Measurements from ENCODE around the gene RFNG.

The RFNG gene

DNA sequence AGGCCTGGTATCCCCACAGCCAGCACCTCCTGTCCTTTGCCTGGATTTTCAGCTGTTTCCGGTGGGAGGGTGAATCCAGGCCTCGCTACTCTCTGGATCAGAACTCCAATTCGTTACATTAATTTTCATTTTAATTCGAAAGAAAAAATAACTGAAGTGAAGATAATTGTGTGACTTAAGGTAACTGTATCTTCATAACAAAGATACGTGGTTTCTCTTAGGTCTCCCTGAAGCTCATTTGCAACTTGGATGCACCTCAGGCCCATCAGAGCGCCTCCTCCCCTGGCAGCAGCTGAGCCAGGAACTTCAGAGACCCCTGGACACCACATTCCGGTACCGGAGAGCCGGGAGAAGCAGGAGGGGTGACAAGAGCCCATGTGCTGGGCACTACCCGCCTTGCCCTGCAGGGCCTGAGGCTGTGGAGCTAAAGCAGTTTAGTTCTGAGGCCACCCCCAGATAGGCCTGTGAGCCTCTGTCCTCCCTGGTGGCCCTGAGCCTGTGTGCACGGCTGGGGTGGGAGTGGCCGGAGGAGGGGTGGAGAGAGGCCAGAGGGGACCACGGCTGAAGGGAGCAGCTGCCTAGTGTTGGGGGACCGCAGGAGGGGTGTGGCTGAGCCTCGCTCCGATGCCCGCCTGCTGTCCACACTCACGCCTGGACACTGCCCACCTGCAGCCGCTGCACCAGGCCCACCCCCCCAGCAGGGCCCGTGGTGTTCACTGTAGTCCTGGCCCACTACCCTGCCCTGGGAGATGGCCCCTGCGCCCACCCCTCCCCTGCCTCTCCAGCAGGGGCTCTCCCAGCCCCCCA lies 25.4 kb upstream of the RFNG start:
- DNase-seq, result peak; percentile 1

DNA sequence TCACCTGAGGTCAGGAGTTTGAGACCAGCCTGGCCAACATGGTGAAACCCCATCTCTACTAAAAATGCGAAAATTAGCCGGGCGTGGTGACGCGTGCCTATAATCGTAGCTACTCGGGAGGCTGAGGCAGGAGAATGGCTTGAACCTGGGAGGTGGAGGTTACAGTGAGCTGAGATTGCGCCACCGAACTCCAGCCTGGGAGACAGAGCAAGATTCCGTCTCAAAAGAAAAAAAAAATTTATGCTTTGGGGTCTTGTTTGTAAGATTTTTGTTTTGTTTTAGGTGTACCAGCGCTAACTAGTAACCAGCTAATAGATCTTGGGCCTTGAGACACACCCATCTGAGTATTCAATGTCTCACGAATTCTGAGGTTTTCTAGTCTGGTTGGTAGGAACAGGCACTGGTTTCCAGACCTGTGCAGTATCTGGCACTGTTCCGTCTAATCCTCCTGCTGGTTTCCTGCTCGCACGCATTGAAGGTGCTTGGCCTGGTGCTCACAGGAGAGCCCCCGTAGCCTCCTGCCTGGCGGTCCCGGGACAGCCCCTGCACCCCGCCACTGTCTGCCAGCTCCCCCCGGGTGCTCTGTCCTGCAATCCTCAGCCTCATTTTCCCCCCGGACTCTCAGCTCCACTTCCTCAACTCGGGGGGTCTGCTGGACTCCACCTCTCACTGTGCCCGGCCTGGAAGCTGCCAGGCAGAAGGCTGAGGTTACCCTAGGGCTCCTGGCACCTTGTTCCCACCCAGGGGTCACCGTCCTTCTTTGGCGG lies 24.6 kb upstream of the RFNG start:
- DNase-seq, result no peak

DNA sequence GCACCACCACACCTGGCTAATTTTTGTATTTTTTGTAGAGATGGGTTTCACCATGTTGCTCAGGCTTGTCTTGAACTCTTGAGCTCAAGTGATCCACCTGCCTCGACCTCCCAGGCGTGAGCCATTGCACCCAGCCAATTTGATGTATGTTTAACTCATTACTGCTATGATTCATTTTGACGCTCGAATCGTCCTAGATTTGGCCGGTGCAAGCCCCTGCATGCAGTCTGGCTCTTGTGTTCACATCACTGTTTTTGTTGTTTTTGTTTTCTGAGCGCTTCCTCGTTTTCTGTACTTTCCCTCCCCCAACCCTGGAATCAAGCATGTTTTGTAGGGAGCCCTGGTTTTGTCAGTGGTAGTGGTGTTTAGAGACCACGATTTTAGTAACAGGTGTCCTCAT lies 21.8 kb upstream of the RFNG start:
- no peak for DNase-seq

DNA sequence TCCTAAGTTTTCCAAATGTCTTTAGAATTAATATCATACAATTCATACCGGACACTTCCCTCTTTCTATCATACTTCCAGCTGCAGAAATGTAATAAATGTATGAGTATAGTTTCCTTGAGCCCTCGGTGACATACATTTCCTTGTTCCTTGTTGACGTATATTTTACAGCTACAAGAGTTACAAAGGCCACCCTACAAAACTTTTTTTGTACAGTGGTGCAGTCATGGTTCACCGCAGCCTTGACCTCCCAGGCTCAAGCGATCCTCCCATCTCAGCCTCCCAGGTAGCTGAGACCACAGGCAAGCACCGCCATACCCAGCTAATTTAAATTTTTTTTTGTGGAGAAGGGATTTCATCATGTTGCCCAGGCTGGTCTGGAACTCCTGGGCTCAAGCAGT lies 21.2 kb upstream of the RFNG start:
- no peak for DNase-seq

DNA sequence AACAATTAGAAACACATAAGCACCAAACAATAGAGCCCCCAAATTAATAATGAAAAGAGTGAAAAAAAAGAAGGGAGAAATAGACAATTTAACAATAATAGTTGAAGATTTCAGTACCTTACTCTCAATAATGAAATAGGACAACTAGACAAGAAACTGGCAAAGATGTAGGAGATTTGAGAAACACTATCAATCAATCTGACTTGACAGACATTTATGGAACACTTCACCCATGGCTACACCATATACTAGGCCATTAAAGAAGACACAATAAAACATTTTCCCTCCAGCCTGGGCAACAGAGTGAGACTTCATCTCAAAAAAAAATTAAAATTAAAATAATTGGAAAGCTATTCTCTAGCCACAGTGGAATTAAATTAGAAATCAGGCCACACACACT lies 19.0 kb upstream of the RFNG start:
- DNase-seq, result no peak

DNA sequence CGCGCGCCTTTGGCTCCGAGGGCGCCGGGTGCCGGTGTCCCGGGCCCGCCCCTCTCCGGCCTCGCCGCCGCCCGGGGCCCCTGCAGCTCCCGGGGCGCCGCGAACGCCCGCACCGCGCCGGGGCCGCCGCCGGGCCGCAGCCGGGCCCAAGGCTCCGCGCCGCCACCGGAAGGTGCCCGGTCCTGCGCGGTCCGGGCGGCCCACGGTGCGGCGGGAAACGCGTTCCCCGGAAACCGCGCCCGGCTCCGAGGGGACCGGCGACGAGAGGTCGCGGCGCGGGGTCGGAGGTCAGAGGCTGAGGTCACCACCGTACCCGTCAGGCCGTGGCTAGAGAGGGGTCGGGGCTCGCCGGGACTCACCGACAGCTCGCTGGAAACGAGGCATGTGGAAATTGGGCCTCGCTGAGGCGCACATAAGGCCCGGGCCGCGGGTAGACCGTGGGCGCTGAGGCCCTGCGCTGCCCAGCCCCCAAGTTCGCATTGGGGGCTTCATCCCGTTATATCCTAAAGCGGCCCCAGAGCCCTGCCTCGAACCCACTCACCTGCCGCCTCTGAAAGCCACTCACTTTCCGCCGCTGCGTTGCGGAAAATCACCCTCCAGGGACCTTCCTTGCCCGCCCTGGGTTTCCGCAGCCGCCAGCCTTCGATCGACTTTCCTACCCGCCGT lies 14.2 kb upstream of the RFNG start, which contains the start of gene DUS1L:
DUS1L (minus strand) TSS at position 167 of the 666 bp plus-strand sequence. CDS start 745 bp downstream, outside the sequence.
- peak; percentile 74 for DNase-seq

DNA sequence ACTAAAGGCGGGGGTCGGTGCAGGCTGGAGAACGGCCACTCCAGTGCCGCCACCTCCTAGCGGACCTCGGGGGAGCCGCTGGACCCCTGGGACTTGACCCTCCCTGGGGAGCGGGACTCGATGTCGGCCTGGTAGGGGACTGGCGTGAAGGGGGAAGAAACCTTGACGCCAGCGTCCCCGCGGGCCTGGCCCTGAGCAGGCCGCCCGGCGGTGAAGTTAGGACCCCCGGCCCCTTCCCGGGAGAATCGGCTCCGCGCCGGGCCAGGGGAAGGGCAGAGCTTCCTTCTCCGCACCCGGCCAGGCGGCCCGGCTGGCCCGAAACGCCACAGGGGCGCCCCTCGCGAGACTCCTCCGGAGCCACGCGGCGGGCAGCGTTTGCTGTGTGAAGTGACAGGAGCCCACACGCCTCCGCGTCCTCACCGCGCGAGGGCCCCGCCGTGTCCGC lies 13.6 kb upstream of the RFNG start:
- DNase-seq, result peak; percentile 46

DNA sequence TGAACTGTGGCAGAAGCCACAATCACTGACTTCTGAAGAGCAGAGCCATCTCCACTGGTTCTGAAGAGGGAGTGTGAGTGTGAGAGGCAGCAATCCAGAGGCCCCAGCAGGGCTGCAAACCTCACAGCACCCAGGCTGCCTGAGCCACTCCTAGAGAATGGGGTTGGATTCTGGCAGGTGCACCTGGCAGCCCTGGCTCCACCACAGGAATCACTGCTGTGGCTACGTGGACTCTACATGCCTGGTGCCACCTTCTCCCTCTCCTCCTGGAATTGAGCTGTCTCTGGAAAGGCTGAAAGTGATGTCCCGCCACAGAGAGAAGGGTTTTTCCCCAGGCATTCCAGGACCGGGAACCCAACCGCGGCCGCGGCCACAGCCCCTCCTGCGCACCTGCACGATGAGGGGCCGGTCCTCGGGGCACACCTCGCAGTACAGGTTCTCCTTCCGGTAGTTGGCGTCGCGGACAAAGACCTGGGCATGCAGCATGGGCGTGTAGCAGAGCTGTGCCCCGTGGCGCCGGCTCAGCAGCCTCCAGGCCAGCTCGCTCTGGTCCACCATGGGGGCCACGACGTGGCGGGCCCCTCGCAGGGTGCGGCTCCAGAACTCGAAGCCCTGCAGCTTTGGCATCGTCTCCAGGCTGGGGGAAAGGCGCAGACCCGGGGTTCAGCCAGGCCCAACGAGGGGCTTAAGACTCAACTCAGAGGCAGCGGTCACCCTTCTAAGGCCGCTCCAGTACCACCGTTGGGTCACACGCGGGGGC lies 13.0 kb upstream of the RFNG start:
- DNase-seq, result no peak

DNA sequence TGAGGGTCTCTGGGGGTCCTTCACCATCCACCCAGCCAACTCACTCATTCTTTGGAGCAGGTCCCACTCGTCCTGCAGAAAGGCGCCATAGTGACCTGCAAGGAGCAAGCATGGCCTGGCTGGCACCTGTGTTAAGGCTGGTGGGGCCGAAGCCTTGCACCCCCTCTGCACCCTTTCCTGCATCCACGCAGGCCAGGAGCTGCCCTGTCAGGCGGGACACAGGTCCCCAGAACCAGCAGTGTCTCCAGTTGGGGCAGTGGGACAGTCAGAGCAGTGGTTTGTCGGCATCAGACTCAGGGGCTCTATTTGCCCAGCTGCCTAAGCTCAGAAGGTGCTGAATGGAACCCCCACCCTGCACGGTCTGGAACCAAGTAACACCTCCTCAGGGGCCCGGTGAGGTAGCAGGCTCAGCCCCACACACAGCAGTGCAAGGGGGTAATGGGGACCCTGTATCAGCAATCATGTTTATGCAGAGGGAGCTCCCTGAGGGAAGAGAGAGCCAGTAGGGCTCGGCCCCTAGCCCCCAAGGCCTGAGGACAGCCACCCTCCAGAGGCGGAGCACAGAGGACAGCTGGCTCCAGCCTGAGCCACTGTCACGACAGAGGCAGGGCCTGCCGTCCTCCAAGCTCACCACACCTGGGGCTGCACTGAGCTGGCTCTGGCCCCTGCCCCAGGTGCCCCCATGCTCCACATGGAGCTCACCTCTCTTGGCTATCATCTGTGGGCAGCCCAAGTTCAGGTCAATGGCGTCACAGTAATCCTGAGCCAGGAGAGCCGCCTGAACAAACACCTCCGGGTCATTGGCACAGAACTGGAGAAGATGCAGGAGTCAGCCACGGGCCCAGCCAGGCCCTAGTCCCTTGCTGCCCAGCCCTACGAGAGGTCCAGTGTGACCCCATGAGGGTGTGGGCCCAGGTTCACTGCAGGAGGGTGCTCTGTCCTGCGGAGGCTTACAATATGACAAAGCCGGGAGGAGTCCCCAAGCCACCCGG lies 12.1 kb upstream of the RFNG start:
- no peak for DNase-seq

DNA sequence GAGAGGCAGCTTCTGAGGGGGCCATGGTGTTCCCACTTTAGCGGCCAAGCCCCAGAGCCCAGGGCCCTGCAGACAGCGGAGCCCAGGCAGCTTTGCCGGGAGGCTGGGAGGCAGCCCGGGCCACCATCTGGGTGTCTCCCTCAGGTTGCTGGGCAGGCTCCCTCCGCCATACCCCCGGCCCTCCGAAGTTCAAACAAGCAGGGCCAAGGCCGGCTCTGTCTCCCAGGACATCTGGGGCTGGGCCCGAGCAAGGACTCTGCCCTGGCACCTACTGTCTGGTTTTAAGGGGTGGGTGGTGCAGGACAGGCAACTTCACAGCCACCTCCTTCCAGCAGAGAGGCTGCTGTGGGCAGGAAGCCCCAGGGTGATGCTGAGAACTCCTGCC lies 11.4 kb upstream of the RFNG start:
- no peak for DNase-seq

DNA sequence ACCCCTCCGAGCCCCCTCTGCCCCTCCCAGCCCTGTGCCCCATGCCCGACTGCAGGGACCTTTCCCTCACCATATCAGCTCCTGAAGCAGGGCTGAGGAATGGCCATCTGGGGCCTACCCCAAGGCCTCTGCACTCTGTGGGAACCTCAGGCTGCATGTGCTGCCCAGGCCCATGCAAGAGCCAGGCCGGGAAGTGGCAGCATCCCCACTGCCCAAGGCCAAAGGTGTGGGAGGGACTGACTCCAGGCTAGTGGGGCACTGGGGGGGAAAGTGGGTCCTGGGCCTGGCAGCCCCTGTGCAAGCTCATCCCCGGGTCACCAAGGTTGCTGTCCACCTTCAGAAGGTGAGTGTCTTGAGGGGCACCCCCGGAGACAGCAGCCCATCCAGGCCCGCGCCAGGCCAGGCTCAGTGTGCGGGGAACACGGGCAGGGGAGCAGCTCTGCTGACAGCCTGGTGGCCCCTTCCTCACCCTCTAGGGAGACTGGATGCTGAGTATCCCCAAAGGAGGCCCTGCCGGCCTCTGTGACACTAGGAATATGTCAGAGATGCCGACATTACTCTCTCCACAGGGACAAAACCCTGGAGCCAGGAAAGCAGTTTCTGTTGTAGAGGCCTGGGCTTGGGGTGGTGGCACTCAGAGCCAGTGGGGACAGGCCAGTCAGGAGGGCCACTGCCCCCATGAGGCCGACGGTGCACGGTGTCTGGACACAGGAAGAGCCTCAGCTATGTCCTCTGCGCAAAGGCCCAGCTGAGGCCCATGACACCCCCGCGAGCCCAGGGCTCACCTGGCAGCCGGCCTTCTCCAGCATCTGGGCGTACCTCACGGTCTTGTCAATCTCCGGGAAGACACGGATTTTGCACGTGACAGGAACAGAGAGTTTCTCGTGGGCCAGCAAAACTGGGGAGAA lies 10.7 kb upstream of the RFNG start:
- no peak for DNase-seq

DNA sequence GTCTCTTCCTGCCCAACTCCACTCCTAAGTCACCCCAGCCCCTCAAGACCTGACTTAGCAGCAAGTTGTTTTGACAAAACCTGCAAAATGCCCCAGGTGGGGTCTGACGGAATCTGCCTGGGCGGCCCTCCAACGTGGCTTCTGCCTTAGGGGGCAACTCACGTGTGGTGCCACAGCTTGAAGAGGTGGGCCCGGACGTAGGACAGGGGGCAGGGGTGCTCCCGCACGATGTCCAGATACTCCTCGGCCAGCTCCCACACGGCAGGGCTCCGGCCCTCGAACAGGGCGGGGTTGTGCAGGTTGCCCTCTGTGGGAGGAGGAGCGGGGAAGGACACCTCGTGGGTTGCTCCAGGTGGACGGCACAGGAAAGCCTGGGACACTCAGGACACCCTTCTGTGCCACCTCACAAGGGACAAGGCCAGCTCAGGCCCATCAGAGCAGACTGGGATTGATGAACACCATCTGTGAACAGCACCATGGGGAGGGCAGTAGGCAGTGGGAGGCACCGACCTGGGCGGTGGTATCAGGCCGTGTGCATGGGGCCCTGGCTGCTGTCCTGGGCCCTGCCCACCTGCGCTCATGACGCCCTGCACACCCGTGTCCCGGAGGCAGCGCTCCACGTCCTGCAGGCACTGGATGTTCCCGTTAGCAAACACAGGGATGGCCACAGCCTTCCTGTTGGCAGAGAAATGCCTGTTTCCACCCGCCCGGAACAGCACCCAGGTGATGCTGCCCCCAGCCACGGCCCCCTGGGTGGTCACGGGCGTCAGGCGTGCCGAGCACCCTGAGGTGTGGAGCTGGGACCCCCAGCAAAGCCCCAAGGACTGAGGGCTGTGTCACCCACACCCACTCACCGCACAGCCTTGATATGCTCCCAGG lies 9.7 kb upstream of the RFNG start:
- DNase-seq, result no peak

DNA sequence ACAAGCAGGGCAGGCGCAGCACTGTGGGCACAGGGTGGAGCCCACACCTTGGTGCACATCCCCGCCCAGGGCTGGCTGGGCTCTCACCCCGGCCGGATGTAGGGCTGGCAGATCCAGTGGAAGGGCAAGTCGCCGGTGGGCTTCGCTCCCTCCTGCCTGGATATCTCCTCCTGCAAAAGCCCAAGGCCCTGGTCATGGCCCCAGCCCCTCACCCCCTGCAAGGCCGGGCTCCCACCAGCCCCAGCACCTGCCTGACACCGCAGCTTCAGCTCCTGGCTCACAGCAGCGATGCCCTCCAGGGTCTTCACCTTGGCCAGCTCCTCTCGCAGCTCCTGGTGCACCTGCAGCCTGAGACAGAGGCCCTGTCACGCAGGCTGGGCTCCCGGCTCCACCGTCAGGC lies 9.0 kb upstream of the RFNG start:
- DNase-seq, result no peak

DNA sequence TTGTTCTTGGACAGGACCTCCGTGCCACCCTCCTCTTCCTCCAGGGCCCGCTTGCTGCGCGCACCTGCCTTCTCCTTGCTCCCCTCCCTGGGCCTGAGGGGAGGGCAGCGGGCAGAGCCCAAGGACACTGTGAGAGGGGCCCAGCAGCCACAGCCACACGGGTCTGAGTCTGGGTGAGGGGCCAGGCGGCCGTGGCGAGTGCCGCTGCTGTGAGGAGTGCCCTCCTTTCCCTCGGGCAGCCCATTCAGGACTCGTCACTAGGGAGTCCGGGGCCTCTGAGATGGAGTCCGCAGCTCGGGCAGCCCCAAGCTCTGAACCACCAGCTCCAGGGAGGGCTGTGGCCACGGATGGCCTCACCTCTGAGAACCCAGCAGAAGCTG lies 8.4 kb upstream of the RFNG start:
- DNase-seq, result no peak

DNA sequence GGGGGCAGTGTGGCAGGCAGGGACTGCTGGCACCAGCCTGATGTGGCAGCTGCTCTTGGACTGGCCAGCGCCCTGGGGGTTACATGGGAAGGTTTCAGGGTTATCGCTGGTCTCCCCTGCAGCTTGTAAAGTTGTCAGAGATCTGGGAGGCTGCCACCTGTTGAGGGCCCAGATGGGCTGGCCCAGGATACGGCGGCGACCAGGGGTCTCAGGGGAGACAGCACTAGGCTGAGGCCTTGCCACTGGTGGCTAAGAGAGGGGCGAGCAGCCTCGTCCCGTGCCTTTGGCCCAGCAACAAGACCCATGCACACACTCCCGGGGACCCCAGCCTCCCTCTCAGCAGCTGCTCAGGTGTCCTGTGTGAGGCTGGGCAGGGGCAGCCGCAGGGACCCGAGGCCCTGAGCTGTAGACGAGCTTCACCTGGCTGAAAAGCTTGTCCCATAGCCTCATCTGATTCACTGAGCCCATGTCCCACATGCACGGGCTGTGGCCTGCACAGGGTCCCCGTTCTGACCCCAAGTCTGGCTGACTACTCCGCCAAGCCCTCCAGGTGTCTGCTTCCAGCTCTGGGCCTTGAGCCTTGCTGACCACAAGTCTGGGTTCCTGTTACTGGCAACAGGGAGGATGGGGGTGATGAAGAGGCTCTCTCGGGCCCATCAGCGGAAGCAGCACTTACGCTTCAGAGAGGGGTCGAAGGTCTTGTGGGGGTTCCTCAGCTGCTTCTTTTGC lies 7.8 kb upstream of the RFNG start:
- DNase-seq, result no peak

DNA sequence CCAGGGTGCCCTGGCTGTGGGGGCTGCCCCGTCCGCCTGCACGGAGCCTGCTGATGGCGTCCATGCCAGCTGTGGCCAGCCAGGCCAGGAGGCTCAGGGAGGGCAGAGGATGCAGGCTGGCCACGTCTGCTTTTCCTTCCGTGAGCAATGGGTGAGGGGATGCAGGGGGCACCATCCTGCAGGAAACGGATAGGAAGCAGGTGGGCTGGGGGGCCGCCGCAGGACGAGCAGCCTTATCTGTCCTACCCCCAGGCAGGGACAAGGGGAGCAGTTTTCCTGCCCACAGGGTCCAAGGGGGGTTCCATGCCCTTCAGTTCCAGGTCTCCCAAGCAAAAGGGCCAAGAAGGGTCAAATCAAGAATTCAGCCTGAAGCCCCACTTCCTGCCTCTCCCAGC lies 7.2 kb upstream of the RFNG start:
- DNase-seq, result no peak

DNA sequence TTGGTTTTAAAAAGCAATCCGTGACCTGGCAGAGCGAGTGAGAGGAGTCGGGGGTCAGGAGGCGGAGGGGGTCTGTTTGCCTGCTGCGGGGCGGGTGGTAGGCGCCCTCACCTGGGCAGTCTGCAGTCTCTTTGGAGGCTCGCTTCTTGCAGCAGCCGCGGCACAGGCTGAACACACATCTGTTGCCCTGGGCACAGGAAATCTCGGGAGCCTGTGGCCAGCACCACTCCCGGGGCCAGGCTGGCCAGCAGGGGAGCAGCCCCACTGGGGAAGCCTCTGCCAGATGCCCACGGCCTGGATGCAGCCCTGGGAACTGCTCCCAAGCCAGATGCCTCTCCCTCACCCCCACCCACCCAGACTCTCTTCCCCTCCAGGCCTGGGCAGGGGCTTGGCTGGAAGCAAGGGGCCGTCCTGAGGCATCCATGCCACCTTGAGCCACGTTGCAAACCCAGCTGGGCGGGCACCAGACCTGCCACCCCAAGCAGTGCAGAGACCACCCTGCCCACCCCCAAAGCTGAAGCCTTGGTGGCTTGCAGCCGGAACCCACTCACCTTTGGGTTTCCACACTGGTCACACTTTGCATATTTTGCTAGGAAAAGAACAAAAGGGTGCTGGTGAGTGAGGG lies 6.7 kb upstream of the RFNG start:
- no peak for DNase-seq
